NT2/D1 (cell line): ENCODE measurements around the gene SMS.

Experiments used
- DNase-seq: peaks from one replicate; pipeline ENCODE4 v3.0.0-alpha.2; 2011; ENCODE audit warnings: low read depth, low spot score
- H3K27me3 ChIP-seq: 2 replicates; pipeline ENCODE4 v1.6.0; 2011; ENCODE audit warnings: mild to moderate bottlenecking; ENCODE audit not compliant: insufficient read length, insufficient read depth
- H3K36me3 ChIP-seq: 2 replicates; pipeline ENCODE4 v1.6.1; 2011; ENCODE audit warnings: mild to moderate bottlenecking, low read length, mixed read lengths; ENCODE audit not compliant: insufficient read depth, insufficient read length
- H3K4me1 ChIP-seq: 2 replicates; pipeline ENCODE4 v1.5.1; 2011; ENCODE audit not compliant: insufficient read depth, insufficient read length
- H3K4me3 ChIP-seq: 2 replicates; pipeline ENCODE4 v1.5.1; 2011; ENCODE audit warnings: low read depth; ENCODE audit not compliant: insufficient read length
- H3K9ac ChIP-seq: 2 replicates; pipeline ENCODE4 v1.6.0; 2011; ENCODE audit warnings: low read depth; ENCODE audit not compliant: insufficient read length
- H3K9me3 ChIP-seq: 2 replicates; pipeline ENCODE4 v1.5.1; 2011; ENCODE audit warnings: mild to moderate bottlenecking, low read length; ENCODE audit not compliant: insufficient read depth
- SUZ12 ChIP-seq: IDR thresholded peaks from 2 replicates; pipeline ENCODE4 v1.6.1; 2011; ENCODE audit not compliant: insufficient read length, insufficient read depth; ENCODE audit errors: extremely low read depth
- YY1 ChIP-seq: IDR thresholded peaks from 2 replicates; pipeline ENCODE4 v1.6.1; 2011; ENCODE audit not compliant: insufficient read length, insufficient read depth
- ZNF274 ChIP-seq: IDR thresholded peaks from 2 replicates; pipeline ENCODE4 v1.6.1; 2011; ENCODE audit warnings: mild to moderate bottlenecking, low read depth, low read length

The SMS gene

GRCh38 chrX:21972046-21972445 lies 31.5 kb downstream of the SMS start:
- DNase-seq, result no peak
- no peaks in the 10 kb centered on the region for H3K9me3 ChIP-seq
- H3K36me3 ChIP-seq, result peaks cover 89% of the 10 kb centered on the region
- TF ChIP-seq YY1, result no peak
- TF ChIP-seq ZNF274, result no peak
- TF ChIP-seq SUZ12, result no peak
- no peaks in the 10 kb centered on the region for H3K27me3 ChIP-seq
- no peak overlapping the region for H3K9ac ChIP-seq
- no peak overlapping the region for H3K4me3 ChIP-seq
- H3K4me1 ChIP-seq, result no peaks in the 10 kb centered on the region

DNA sequence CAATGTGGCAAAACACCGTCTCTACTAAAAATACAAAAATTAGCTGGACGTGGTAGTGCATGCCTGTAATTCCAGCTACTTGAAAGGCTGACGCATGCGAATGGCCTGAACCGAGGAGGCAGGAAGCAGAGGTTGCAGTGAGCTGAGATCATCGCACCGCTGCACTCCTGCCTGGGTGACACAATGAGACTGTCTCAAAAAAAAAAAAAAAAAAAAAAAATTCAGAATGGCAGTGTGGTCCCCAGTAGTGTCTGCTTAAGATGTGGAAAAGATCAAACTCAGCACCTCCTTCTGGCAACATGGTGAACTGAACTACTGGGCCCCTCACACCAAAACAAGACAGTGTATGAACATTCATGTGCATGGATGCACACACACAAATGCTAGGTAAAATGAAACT lies 32.2 kb downstream of the SMS start:
- Histone ChIP-seq H3K27me3 (no peaks in the 10 kb centered on the region), H3K9ac (no peak overlapping the region), H3K9me3 (no peaks in the 10 kb centered on the region), H3K4me3 (no peak overlapping the region), H3K4me1 (no peaks in the 10 kb centered on the region), H3K36me3 (peaks cover 89% of the 10 kb centered on the region)
- no peak for TF ChIP-seq ZNF274
- no peak for TF ChIP-seq SUZ12
- TF ChIP-seq YY1, result no peak
- DNase-seq, result no peak

DNA sequence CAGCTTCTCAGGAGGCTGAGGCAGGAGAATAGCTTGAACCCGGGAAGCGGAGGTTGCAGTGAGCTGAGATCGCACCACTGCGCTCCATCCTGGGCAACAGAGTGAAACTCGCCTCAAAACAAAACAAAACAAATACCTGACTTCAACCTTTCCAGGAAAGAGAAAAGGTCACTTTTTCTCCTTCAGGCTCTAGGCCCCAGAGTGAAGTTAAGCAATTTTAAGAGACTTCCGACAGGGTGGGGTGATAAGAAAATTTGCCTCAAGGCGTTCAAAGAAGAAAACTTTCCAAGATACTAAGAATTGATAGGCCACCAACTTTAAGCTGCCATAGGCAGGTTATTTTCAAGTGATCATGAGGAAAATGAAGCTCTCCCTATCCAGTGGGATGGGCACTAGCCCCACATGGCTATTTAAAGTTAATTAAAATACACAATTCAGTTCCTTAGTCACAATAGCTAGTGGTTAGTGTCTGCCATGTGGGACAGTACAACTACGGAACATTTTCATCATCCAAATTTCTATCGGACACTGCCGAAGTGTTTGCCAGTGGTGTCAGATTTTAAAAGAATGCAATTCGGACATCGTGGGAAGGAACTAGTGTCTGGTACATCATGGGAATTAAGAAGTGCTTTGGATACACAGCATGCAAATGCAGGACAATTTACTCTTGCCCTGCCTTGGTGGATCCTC lies 33.0 kb downstream of the SMS start:
- no peaks in the 10 kb centered on the region for H3K27me3 ChIP-seq
- H3K4me1 ChIP-seq, result no peaks in the 10 kb centered on the region
- no peak overlapping the region for H3K4me3 ChIP-seq
- H3K9ac ChIP-seq, result no peak overlapping the region
- DNase-seq, result no peak
- no peak for TF ChIP-seq YY1
- no peak for TF ChIP-seq SUZ12
- TF ChIP-seq ZNF274, result no peak
- no peaks in the 10 kb centered on the region for H3K9me3 ChIP-seq
- H3K36me3 ChIP-seq, result peaks cover 89% of the 10 kb centered on the region

DNA sequence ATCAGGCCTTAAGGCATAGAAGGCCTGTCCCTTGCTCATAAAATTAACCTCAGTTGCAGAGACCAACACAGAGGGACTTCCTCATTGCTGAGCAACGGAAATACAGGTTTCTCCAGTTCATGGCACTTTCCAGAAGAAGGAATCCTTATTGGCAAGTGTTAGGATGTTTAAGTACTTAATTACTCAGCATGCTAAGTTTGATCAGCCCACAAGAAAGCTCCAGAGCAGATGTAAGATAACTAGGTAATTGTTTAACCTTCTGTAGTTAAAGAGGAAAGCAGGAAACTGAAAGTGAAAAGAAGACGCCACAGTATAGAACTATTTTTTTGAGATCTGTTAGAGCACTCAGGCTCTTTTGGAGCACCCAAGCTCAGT lies 33.5 kb downstream of the SMS start:
- no peak overlapping the region for H3K4me3 ChIP-seq
- peaks cover 89% of the 10 kb centered on the region for H3K36me3 ChIP-seq

GRCh38 chrX:21975242-21975641 lies 34.7 kb downstream of the SMS start:
- Histone ChIP-seq H3K4me3 (no peak overlapping the region), H3K36me3 (peaks cover 77% of the 10 kb centered on the region), H3K4me1 (no peaks in the 10 kb centered on the region), H3K9ac (no peak overlapping the region), H3K9me3 (no peaks in the 10 kb centered on the region), H3K27me3 (no peaks in the 10 kb centered on the region)
- TF ChIP-seq ZNF274 (no peak), SUZ12 (no peak), YY1 (no peak)
- DNase-seq, result no peak

More for the DNA sequence above, 33.5 kb downstream of the SMS start:
- H3K4me1 ChIP-seq, result no peaks in the 10 kb centered on the region
- no peaks in the 10 kb centered on the region for H3K27me3 ChIP-seq
- TF ChIP-seq YY1 (no peak), SUZ12 (no peak)
- no peak overlapping the region for H3K9ac ChIP-seq
- no peak for DNase-seq
- H3K9me3 ChIP-seq, result no peaks in the 10 kb centered on the region

DNA sequence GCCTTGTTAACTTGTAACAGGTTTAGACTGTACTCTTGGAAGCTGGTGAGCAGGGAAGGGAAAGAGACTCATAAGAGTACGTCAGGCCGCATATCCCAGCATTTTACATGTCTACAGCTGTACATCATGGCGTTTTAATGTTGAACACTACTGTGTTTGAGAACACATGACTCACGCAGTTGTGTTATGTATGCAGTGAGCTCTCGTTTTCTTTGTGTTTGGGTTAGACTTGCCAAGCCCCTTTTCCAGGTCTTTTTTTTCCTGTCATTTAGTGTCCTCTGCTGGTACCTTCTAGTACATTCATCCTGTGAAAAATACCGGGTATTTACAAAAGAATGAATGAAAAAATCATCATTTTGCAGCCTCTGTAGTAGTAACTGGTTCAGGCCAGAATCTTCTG lies 35.3 kb downstream of the SMS start:
- DNase-seq, result no peak
- Histone ChIP-seq H3K36me3 (peaks cover 77% of the 10 kb centered on the region), H3K9ac (no peak overlapping the region)

GRCh38 chrX:21978346-21978745 lies 37.8 kb downstream of the SMS start:
- Histone ChIP-seq H3K9me3 (no peaks in the 10 kb centered on the region), H3K9ac (no peak overlapping the region), H3K4me1 (no peaks in the 10 kb centered on the region), H3K36me3 (peaks cover 67% of the 10 kb centered on the region), H3K4me3 (no peak overlapping the region), H3K27me3 (no peaks in the 10 kb centered on the region)
- no peak for TF ChIP-seq ZNF274
- no peak for TF ChIP-seq SUZ12
- no peak for TF ChIP-seq YY1
- no peak for DNase-seq

More for the DNA sequence above, 35.3 kb downstream of the SMS start:
- no peaks in the 10 kb centered on the region for H3K4me1 ChIP-seq
- no peak overlapping the region for H3K4me3 ChIP-seq
- H3K27me3 ChIP-seq, result no peaks in the 10 kb centered on the region
- H3K9me3 ChIP-seq, result no peaks in the 10 kb centered on the region
- TF ChIP-seq SUZ12 (no peak), ZNF274 (no peak), YY1 (no peak)
